Inferior parietal cortex (tissue), 1 donor: ENCODE results near the gene TIGD3.

ENCODE experiments used
- DNase-seq: peaks from one replicate; pipeline ENCODE4 v3.0.0-alpha.2; 2016; ENCODE audit errors: extremely low spot score

The TIGD3 gene

DNA sequence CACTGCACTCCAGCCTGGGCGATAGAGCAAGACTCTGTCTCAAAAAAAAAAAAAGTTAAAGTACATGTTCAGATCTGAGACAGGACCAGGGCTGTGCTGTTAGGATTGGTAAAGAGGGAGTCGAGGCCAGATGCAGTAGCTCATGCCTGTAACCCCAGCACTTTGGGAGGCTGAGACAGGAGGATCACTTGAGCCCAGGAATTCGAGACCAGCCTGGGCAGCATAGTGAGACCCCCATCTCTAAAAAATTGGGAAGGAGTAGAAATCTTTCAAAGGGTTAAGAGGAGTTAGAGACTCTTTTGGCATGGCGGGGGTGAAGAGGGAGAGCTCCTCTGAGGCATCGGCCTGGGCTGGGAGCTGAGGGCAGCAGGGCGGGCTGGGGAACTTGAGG lies 16.1 kb downstream of the TIGD3 start:
- DNase-seq = no peak

DNA sequence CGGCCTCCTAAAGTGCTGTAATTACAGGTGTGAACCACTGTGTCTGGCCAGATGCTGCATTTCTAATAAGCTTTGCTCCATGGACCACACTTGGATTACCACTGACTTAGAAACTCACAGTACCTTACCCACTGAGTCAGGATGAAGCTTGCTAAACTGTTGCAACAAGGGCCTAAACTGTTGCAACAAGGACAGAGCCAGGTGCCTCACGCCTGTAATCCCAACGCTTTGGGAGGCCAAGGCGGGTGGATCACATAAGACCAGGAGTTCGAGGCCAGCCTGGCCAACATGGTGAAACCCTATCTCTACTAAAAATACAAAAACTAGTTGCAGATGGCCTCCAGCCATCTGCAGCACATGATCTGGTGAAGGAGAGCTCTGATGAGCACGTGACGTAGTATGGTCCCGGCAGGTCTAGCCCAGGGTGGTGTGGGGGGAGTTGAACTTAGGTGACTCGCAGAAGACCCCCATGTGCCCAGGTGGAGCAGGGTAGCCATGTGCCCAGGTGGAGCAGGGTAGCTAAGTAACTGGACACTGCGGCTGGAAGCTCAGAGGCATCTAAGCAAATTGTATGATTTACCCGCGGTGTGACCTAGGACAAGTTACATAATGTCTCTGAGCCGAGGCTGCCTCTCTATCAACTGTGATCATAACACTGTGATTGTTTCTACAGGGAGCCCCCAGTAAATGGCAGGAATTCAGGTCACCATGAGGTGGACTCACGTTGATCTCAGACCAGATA lies 19.5 kb downstream of the TIGD3 start:
- DNase-seq = no peak

DNA sequence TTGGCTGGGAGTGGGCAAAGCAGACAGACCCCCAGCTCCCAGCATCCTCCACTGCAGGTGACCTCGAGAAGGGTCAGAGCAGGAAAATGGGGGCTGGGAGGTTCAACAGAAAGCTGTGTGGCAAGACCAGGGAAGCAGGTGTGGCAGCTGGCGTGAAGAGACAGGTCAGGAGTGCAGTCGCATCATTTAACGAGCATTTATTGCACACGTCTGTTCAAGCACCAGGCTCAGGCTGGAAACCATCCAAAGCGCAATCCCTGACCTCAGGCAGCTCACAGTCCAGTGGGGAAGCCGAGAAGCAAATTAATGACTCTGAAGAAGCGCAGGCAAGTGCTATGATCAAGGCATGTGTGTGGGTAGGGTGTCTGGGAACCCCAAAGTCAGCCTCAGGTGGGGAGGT lies 20.5 kb downstream of the TIGD3 start:
- no peak for DNase-seq

DNA sequence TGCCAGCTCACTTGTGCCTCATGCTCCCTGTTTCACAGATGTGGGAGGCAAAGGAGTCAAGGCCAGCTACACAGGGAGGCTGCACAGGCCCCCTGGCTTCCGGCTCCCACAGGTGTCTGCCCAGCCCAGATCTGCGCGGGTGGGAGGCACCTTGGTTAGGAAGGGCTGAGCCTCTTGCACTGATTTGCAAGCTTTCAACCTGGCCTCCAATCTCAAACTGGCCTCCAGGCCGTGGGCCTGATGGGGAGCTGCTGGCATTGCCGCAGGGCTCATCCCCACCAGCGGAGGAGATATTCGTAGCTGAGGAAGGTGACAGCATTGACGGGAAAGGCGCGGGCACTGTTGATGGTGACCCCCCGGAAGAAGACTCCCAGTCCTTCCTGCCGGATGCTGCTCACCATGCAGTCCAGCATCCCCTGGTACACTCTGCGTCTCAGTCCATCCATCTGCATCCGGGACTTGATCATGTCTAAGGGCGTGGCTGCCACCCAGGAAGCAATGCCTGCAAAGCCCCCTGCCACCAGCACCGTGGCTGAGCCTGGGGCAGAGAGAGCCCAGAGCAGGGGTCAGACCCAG lies 21.7 kb downstream of the TIGD3 start:
- DNase-seq = no peak

DNA sequence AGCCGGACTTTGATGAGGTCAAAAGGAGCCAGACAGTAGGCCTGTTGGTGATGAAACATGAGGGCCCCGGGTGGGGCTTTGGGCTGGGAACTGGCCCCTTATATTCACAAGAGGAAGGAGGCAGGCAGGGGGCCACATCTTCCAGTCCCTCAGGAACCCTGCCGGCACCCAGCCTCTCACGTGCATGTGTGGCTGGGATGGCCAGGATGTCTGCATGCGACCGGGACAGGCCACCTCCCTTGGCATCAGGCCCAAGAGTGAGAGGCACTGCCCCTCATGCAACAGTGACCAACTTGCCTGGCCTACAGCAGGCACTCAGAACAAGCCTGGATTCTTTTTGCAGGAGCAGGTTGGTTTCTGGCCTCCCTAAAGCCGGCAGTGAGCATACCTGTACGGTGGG lies 22.5 kb downstream of the TIGD3 start:
- no peak for DNase-seq

DNA sequence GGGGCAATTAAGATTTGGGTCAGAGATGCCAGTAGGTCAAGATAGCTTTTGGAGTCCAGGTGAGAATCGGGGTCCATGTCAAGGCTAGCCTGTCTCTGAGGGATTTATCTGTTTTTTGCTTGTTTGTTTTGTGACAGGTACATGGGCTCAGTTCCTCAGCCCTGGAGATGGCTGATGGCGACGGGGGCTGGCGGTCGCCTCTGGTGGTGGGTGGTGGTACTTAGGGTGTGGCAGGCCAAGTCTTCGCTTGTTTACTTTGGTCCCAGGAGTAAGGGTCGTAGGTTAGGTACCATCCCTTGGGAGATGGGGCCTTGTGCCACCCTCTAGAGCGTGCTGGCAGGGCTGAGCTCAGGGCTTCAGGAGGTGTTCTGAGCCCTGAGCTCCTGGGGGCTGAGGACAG lies 23.2 kb downstream of the TIGD3 start:
- DNase-seq = no peak

DNA sequence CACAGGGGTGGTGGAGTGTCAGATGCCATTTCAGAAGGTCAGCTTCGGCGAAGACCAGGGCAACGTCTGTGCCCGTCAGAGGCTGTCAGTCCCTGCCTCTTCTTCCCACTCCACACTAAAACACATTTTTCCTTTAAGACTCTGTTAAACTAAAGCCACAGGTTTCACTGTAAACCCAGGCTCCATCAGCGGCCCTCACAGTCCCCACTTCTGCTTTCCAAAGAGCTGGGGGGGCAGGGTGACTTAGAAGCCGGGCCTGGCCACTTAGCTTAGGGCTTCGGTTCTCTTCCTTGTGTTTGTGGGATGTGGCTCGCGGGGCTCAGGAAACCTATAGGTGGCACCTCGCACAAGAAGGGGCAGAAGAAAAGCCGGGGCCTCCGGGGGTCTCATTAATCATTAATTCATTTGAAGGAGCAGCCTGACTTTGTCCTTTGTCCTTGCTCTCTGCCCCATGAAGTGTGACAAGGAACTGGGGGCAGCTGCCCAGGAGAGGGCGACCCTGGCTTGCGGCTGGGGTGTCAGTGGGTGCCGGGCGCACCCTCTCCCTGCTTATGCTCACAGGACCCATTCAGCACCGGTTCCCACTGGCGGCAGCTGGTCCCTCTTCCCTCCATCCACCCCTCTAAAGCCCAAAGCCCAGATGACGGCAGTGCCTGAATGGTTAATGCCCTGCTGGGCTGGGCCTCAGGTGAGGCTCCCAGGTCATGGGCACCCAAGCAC lies 23.8 kb downstream of the TIGD3 start:
- no peak for DNase-seq

DNA sequence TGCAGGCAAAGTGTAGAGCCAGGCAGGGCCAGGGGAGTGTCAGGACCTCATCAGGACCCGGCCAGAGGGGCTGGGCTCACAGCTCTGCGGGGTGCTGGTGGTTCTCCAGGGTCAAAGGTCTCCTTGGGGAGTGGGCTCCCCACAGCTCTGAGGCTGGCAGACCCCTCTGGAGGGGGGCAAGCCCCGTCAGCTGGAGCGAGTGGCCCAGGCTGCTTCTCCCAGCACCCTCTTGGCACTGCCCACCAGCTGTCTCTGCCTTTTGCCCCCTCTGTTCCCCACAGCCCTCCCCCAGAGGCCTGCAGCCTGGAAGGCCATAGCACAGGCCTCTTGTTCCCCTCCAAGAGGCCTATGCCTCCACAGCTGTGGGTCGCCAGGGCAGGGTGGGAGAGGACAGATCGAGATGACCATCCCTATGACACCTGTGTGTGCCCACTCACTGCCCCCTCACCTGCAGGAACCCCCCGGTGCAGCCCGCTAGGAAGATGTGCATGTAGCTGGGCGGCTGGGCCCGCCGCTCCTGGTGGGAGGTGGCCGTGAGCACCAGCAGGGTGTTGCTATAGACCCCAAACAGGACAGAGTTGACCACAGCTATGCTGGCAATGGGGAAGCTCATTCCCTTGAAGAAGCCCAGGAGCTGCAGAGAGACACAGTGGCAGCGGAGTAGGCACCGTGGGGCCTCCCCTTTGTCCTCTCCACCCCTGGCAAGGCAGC lies 24.5 kb downstream of the TIGD3 start:
- DNase-seq = no peak

DNA sequence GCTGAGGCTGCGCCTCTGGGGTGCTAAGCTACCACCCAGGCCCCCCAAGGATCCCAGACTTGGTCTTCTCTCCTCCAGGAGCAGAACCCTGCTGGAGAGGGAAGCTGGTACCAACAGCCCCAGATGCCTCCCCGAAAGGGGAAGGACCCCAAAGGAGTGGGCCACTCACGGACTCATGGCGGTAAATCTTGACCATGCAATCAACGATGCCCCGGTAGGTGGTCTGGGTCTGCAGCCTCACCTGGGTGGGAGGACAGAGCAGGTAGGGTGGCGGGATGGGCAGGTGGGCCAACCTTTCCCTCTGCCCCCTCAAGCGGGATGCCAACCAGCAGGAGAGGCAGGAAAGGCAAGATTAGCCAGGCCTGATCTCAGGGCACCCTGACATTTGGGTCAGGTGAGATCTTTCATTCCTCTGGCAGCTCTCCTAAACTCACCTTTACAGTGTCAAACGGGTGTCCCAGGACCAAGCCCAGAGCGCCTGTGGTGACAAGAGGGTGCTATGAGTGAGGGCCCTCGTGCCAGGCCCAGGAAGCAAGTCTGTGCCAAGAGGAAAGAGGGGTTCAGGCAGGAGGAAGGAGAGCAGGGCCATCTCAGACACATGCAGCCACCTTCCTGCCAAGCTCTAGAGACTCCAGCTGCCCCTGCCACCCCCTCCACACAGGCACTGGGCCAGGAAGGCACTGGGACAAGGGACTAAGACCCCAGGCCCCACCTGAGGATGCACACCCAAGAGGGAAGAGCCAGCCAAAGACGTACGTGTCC lies 25.3 kb downstream of the TIGD3 start:
- no peak for DNase-seq

DNA sequence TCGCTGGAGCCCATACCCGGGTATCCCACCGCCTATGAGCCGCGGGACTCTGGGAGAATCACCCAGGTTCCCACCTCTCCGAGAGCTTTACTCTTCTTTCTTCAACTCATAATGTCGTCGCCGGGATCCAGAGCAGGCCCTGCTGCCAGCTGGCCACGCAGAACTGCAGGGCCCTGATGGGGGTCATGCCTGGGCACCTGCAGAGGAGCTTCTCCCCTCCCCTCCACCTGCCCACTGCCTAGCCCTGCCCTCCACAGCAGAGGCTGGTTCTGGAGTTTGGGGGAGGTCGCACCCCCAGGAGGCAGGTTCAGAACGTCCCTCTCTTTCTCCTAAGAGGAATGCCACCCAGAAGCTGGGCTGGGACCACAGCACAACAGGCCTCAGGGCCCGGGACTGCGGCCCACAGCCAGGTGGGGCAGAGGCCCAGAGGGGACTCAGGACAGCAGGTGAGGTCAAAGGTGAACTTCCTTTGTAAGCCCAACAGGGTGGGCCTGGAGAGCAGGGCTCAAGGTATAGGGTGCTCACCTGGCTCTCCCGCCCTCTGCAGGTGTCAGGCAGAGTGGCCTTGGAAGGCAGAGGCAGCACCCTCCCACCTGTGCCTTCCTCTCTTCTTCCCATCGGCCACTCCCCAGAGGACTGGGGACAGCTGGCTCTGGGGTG lies 26.0 kb downstream of the TIGD3 start:
- DNase-seq = no peak

DNA sequence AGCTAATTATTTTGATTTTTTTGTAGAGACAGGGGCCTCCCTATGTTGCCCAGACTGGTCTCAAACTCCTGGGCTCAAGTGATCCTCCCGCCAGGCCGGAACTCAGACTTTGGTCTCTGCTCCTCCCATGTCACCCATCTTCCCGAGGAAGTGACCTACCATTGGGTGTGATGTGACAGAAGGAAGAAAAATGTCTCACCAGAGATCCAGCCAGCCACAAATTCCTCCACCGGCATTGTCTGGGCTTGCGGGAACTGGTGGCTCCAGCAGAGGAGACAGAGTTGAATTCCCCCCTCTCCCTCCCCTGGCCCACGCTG lies 27.1 kb downstream of the TIGD3 start:
- DNase-seq = no peak

DNA sequence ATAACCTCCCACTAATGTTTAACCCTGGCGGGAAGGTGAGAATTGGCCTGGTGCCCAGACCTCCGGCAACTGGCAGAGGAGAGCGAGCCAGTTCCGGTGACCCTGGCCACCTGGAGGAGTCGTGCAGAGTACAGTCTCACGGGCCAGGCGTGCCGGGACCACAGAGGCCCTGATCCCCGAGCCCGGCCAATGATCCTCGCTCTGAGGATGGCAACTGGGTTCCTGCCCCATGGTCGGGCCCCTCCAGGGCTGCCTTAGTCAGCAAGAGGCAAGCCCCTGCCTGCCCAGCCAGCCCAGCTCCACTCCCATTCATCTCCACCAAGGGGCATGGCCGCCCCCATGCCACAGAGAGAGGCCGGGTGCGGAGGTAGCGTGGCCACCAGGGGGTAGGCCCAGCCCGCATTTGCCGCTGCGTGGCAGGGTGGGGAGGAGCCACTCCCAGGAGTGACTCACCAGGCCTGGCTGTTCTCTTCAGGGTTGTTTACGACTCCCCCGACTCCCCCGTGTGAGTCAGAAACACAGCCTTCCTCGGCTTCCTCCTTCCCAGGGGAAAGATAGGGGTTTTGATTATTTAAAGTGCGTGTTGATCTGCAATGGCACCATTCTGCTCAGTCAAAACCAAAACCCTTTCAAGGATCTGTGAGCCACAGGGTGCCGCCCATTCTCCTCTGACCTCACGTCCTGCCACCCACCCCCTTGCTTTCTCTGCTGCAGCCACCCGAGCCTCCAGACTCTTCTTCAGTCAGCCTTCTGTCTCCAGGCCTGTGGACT lies 27.7 kb downstream of the TIGD3 start, which contains the start of gene SLC25A45:
Gene SLC25A45, minus strand, starts transcription at position 614 of the 771 bp plus-strand sequence. CDS start 695 bp downstream, outside the sequence.
- DNase-seq = peak; percentile 88

DNA sequence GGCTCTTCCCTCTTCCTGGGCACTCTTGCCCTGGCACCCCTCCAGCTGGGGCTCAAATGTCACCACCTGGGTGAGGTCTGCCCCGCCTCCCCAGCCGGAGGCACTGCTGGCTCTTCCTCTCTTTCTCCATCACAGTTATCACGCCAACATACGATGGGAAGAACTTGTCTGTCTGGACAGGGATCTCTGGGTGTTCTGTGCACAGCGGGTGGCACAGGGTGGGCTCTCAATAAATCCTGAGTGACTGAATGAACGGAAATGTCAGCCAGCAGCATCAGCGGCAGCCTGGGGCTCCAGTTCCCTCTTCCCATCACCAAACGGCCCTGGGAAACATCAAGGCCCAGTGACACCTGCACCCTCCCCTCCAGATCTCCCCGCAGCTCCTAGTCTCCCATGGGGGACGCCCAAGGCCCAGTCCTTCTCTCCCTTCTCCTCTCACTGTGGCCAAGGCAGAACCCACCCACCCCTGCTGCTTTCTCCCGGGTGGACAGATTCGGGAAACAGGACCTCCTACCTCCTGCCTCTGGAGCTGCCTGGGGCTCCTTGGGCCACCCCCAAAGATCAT lies 28.3 kb downstream of the TIGD3 start:
- DNase-seq = no peak

DNA sequence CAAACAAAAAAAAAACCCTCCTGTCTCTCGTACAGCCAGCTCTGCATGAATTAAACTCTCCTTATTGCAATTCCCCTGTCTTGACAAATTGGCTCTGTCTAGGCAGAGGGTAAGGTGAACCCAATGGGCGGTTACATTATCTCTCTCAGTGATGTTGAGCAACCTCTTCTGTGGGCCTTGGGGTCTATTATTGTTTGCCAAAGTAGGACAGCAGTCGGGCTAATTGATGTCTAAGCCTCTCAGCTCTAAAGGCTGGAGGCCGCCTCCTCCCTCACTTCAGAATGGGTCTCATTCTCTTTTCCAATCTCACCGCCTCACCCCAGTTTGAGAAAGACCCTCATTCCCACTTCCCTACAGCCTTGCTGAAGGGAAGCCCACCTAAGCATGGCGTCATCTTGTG lies 29.2 kb downstream of the TIGD3 start:
- DNase-seq = no peak

DNA sequence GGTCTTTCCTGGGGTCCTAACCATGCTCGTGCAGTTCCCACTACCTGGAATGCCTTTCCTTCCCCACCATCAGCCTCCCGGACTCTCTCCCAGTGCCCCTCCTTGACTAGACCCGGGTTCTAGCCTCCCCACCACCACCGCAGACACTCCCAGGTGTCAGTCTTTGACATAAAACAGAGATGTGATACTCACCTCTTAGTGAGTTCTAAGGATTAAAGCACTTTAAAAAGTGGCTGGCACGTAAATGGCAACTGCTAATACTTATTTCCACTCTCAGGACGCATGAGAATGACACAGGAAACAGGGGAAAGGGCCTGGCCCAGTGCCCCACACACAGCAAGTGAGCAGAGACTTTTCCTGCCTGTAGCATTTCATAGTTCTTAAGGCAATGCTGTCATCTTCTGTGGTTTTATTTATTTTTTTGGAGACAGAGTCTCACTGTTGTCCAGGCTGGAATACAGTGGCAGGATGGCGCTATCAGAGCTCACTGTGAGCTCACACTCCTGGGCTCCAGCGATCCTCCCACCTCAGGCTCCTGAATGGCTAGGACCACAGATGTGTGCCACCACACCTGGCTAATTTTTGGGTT lies 29.8 kb downstream of the TIGD3 start:
- no peak for DNase-seq

DNA sequence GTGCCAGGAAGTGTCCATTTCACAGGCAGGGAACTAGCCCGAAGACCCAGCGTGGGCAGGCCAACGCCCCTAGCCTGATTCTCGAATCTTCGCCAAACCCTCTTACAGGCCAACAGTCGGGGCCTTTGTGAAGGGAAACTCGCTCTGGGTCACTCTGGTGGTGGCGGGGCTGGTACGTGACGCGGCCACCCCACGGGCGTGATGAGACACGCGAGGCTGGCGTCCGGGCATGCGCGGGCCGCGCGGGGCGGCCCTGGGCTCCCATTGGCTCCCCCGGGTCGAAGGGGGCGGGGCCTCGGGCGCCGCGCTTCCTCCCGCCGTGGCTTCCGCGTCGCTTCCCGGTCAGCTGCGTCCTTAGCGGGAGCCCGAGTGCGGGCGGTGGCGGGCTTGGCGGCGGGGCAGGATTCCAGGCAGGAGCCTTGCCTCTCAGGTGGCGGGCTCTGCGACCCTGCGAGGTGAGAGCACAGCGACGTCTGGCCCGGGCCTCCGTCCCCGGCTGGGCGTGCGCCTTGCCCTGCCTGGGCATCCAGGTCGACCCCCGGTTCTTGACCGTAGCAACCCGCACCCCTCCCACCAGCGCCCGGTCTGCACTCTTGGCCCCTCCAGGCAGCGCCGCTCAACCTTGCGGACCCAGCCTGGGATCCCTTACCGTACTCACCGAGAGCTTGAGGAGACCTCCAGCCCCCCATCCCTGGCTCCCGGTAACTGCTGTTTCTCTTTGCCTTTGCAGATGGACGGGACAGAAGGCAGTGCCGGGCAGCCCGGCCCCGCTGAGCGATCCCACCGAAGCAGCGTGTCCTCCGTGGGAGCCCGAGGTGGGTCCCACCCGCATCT lies 32.0 kb downstream of the TIGD3 start, which contains the start of gene FRMD8:
Gene FRMD8, plus strand, starts transcription at position 331 of the 834 bp plus-strand sequence. Its CDS starts 400 bp downstream, at position 731.
- peak; percentile 88 for DNase-seq

DNA sequence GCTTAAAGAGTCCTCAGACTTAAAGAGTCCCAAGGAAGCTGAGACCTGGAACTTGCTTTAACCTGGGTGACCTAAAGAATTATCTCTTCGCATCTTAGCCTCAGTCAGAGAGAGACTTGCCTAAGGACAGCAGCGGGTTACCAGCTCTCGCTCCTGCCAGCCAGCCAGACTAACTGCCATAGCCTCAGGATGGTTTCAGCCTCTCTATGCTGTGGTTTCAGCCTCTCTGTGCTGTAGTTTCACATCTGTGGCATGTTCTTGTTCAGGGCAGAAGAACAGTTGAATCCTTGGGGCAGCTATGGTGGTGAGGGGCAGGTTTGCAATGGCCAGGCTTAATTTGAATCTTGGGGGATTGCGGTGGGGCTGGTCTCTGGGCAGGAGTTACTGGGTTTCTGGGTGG lies 34.2 kb downstream of the TIGD3 start:
- DNase-seq = no peak

DNA sequence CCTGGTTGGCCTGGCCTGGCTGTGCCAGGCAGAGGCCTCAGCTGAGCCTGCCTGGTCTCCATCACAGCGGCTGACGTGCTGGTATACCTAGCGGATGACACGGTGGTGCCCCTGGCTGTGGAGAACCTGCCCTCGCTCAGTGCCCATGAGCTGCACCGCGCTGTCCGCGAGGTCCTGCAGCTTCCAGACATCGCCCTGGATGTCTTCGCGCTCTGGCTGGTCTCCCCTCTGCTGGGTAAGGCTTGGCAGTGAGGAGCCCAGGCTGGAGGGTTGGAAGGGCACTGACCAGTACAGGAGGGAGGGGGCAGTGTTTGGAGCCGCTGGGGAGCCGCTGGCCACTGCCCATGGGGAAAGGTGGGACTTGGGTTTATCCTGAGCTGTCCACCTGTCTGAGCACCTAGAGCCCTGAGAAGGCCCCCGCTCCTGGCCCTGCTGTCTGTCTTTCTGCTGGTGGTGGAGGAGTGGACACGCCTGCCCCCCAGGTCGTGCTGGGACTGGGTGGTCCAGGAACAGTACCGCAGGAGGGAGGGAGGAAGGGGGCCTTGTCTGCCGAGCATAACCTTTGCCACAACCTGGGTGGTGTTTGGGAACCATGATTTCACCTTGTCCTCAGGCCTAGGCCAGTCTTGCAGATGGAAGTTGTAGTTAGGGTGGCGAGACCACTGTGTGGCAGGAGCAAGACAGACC lies 34.9 kb downstream of the TIGD3 start:
- DNase-seq = no peak
